Calu3 (cell line): ENCODE results near the gene CDC25C. TPM values are rescaled to one million over a fixed set of nuclear protein-coding genes. Genes with fewer than 3 reads are reported as not detected.
"Not testable (repeated sequence)": the region's sequence is repeated elsewhere in the genome, so short reads cannot be mapped to it uniquely, and the experiment has no call there.

Experiments used
- BruUV-seq: library from RNA; stranded (reverse); fragments of 400-500 nt; replicated peaks from 2 replicates; lab custom pipeline; 2021; lab: Mats Ljungman, UMichigan
- CTCF ChIA-PET: fragments of 300-600 bp; sonication (Branson Sonifier 250); formaldehyde crosslinking; loops from one replicate; lab custom pipeline; 2022; ENCODE audit warnings: antibody characterized with exemption; lab: Charles Lee
- DNase-seq: peaks from one replicate; pipeline ENCODE4 v3.0.0; 2022
- H3K27ac Mint-ChIP-seq: one replicate; pipeline ENCODE4 v1.8.0; 2022; ENCODE audit warnings: mixed read lengths; ENCODE audit not compliant: unreplicated experiment
- H3K27me3 Mint-ChIP-seq: one replicate; pipeline ENCODE4 v1.8.0; 2022; ENCODE audit warnings: mixed read lengths; ENCODE audit not compliant: unreplicated experiment
- H3K36me3 Mint-ChIP-seq: one replicate; pipeline ENCODE4 v1.8.0; 2022; ENCODE audit warnings: mild to moderate bottlenecking, moderate library complexity, mixed read lengths; ENCODE audit not compliant: insufficient read depth, unreplicated experiment
- H3K4me1 Mint-ChIP-seq: one replicate; pipeline ENCODE4 v1.8.0; 2022; ENCODE audit warnings: mild to moderate bottlenecking, low read depth, mixed read lengths; ENCODE audit not compliant: unreplicated experiment
- H3K4me3 Mint-ChIP-seq: one replicate; pipeline ENCODE4 v1.8.0; 2022; ENCODE audit warnings: mild to moderate bottlenecking, low read depth, moderate library complexity, mixed read lengths; ENCODE audit not compliant: unreplicated experiment
- H3K9me3 Mint-ChIP-seq: one replicate; pipeline ENCODE4 v1.8.0; 2022; ENCODE audit warnings: low read depth, mixed read lengths; ENCODE audit not compliant: unreplicated experiment
- intact Hi-C: fragments of 100-400 bp; cut with micrococcal nuclease; formaldehyde crosslinking; loops from one replicate; pipeline ENCODE4 v1.10.0; 2022; ENCODE audit not compliant: unreplicated experiment
- total RNA-seq: library from RNA; stranded (reverse); gene quantifications from 2 replicates; pipeline ENCODE4 v1.2.3, GENCODE V29; 2022
- TF ChIP-seq, protein P1 (sequence below): fragments of 200-600 bp; IDR thresholded peaks from one replicate; pipeline ENCODE4 v1.8.0; 2022; ENCODE audit warnings: antibody characterized with exemption; ENCODE audit not compliant: unreplicated experiment

The CDC25C gene
- total RNA-seq, 1 experiment from 2014 or later, result 15.4 TPM

DNA sequence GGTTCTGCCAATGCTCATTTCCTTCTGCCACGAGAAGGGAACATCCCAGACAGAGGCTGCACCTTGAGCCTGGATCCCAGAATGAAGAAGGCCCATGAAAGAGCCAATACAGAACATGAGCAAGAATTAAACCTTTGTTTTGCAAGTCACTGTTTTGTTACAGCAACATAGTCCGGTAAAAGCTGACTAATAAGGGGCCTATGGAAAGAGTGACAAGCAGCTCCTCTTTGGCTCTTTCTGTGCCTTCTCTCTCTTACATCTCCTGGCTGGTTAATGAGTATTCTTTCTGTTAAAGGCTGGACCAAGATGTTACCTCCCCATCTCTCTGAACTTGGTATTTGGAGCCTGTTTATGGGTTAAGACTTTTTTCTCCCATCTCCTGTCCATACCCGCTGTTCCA lies 68.0 kb downstream of the CDC25C start:
- H3K27ac Mint-ChIP-seq, result no peak overlapping the region
- H3K9me3 Mint-ChIP-seq, result no peaks in the 10 kb centered on the region
- BruUV-seq, result no TSS peak
- DNase-seq, result no peak
- CTCF ChIA-PET, result no interaction called here
- intact Hi-C loops, result no loop called here
- TF ChIP-seq, protein P1, sequence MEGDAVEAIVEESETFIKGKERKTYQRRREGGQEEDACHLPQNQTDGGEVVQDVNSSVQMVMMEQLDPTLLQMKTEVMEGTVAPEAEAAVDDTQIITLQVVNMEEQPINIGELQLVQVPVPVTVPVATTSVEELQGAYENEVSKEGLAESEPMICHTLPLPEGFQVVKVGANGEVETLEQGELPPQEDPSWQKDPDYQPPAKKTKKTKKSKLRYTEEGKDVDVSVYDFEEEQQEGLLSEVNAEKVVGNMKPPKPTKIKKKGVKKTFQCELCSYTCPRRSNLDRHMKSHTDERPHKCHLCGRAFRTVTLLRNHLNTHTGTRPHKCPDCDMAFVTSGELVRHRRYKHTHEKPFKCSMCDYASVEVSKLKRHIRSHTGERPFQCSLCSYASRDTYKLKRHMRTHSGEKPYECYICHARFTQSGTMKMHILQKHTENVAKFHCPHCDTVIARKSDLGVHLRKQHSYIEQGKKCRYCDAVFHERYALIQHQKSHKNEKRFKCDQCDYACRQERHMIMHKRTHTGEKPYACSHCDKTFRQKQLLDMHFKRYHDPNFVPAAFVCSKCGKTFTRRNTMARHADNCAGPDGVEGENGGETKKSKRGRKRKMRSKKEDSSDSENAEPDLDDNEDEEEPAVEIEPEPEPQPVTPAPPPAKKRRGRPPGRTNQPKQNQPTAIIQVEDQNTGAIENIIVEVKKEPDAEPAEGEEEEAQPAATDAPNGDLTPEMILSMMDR, result no peak
- H3K4me1 Mint-ChIP-seq, result no peaks in the 10 kb centered on the region
- no peaks in the 10 kb centered on the region for H3K36me3 Mint-ChIP-seq
- no peak overlapping the region for H3K4me3 Mint-ChIP-seq
- H3K27me3 Mint-ChIP-seq, result peaks cover 53% of the 10 kb centered on the region

DNA sequence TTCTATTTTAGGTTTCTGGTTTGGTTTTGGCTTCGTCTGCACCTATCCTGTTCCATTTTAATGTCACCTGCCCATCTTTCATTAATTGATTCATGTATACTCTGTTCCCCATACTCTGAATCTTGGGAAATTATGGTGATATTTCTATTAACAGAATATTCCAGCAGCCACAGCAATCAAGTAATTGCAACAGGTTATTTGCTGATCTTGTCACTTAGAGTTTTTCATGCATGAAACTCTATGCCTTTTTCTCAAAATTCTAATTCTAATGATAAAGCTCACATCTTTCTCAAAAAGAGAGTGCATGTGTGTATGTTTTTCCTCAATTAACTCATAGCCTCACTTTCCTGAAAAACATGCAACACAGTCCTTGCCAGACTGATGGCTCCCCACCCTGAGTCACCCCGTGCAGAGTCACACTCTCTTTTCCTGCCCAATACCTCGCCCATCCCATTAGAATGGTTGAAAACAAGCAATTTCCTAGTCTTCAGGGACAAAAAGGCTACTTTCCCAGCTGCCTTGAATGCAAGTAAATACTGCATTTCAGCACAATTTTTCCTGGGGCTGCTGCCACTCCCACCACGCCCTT lies 72.8 kb downstream of the CDC25C start:
- no TSS peak for BruUV-seq
- Mint-ChIP-seq H3K4me3 (no peak overlapping the region), H3K36me3 (no peaks in the 10 kb centered on the region), H3K27ac (no peak overlapping the region), H3K4me1 (no peaks in the 10 kb centered on the region), H3K27me3 (peaks cover 47% of the 10 kb centered on the region), H3K9me3 (no peaks in the 10 kb centered on the region)
- CTCF ChIA-PET, result no interaction called here
- DNase-seq, result no peak
- intact Hi-C loops, result no loop called here
- TF ChIP-seq, protein P1, result no peak

DNA sequence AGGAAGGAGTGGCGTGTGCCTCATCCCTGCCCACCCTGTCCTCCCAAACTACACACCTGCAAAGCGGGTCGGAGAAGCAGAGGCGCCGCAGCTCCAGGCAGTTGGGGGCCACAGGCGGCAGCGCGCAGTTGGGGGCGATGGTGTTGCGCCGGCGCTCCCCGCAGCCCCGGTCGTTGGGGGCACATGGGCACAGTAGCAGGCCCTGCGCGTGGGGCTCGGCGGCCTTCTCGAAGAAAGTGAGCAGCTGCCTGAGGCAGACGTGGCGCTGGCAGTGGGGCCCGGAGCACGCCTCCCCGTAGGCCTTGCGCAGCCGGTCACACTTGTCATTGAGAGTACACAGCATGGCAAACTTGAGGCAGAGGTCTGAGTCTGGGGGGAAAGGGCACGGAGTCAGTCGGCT lies 74.0 kb downstream of the CDC25C start:
- intact Hi-C loops, result no loop called here
- no peaks in the 10 kb centered on the region for H3K4me1 Mint-ChIP-seq
- no peak for DNase-seq
- no peaks in the 10 kb centered on the region for H3K36me3 Mint-ChIP-seq
- peaks cover 52% of the 10 kb centered on the region for H3K27me3 Mint-ChIP-seq
- no TSS peak for BruUV-seq
- no peak overlapping the region for H3K4me3 Mint-ChIP-seq
- TF ChIP-seq, protein P1, result no peak
- no peak overlapping the region for H3K27ac Mint-ChIP-seq
- CTCF ChIA-PET, result no interaction called here
- H3K9me3 Mint-ChIP-seq, result no peaks in the 10 kb centered on the region

DNA sequence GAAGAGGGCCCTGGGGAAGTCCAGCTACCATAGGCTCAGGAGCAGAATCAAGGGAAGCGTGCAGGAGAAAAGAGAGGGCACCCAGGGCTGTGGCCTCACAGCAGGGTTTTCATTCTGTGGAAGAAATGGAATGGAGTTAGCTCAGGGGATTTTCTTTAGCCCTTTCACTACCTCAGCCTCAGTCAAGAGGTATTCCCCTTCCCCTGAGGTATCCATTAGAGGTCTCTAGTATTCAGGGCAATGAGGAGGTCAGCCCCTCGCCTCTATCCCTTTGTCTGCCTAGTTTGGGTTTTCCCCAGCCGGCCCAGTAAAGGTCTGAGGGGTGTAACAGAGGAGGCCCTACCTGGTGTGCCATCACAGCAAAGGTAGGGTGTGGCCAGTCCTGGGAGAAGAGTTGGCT lies 78.7 kb downstream of the CDC25C start:
- Mint-ChIP-seq H3K4me3 (no peak overlapping the region), H3K27me3 (peaks cover 40% of the 10 kb centered on the region), H3K9me3 (no peaks in the 10 kb centered on the region), H3K27ac (no peak overlapping the region), H3K36me3 (no peaks in the 10 kb centered on the region), H3K4me1 (no peaks in the 10 kb centered on the region)
- intact Hi-C loops, result no loop called here
- no TSS peak for BruUV-seq
- DNase-seq, result no peak
- TF ChIP-seq, protein P1, result no peak
- CTCF ChIA-PET, result interaction anchor here (0.6 kb wide), 1 partner anchor 48 kb away, joined by 5 read pairs; no protein-coding TSS in a partner anchor

DNA sequence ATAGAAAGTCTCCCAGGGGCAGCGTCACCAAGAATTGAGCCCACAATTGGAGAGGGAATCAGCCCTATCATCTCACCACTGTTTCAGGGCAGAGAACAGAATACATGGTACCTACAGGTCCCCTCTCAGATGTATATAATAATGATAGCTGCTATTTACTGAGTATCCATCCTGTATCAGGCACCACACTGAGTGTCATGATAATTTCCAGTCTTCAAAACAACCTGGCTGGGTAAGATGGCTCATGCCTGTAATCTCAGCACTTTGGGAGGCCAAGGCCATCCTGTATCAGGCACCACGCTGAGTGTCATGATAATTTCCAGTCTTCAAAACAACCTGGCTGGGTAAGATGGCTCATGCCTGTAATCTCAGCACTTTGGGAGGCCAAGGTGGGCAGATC lies 83.8 kb downstream of the CDC25C start:
- BruUV-seq, H3K4me3 Mint-ChIP-seq, H3K4me1 Mint-ChIP-seq, H3K36me3 Mint-ChIP-seq, intact Hi-C loops, H3K9me3 Mint-ChIP-seq, H3K27ac Mint-ChIP-seq, CTCF ChIA-PET, DNase-seq: not testable (repeated sequence)
- peaks cover 47% of the 10 kb centered on the region for H3K27me3 Mint-ChIP-seq
